AG04450 (cell line): ENCODE data around the gene KCNIP4. TPM values are rescaled to one million over a fixed set of nuclear protein-coding genes. Genes with fewer than 3 reads are reported as not detected.

Experiments used
- CTCF ChIA-PET: fragments of 300-600, 350-600 bp; formaldehyde crosslinking; extraction: SDS; loops from one replicate; lab custom pipeline; 2022; ENCODE audit warnings: antibody characterized with exemption, inconsistent platforms; lab: Charles Lee
- POLR2A ChIA-PET: fragments of 350-600 bp; formaldehyde crosslinking; extraction: SDS; loops from one replicate; lab custom pipeline; 2021; ENCODE audit warnings: antibody characterized with exemption, inconsistent platforms; lab: Yijun Ruan, JAX
- DNase-seq: peaks from one replicate; pipeline ENCODE4 v3.0.0-alpha.2; 2011; ENCODE audit warnings: low read depth, low spot score
- H3K27ac ChIP-seq: one replicate; pipeline ENCODE4 v1.5.1; 2012; ENCODE audit warnings: low read depth, low read length, control low read depth
- H3K27me3 ChIP-seq: one replicate; pipeline ENCODE4 v1.6.0; 2012; ENCODE audit warnings: low read length; ENCODE audit not compliant: control insufficient read depth, insufficient read depth
- H3K4me3 ChIP-seq: 2 replicates; pipeline ENCODE4 v1.5.1; 2011; ENCODE audit warnings: mild to moderate bottlenecking, low read depth, low read length, control low read depth
- H3K9me3 ChIP-seq: 2 replicates; pipeline ENCODE4 v1.5.1; 2012; ENCODE audit warnings: low read length; ENCODE audit not compliant: control insufficient read depth, insufficient read depth
- polyA plus RNA-seq: library from polyadenylated mRNA; depleted of rRNA; stranded (reverse); fragments of >200 nt; gene quantifications from 2 replicates; pipeline ENCODE4 v1.2.3, GENCODE V29; 2011
- TF ChIP-seq, protein P1 (sequence below): IDR thresholded peaks from 2 replicates; pipeline ENCODE4 v1.5.1; 2011; ENCODE audit warnings: low read depth, low read length, control low read depth, inconsistent platforms

The KCNIP4 gene
- polyA plus RNA-seq, 1 experiment: not detected

DNA sequence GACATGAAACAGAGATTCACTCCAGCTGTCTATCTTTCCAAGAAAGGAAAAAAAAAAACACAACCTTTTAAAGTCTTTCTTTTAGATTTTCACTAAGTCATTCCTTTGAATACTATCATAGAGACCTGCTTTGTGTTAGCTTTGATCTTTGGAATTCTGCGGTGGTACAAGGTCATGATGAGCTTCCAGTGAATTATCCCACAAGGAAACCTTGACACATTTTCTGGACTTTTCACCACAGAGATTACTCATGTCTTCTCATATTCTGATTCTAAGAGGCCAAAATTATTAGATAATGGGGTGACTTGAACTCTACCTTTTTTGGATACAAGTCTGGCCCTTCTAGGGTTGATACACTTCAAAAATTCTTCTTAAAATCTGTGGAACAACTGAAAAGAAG is 1046.7 kb downstream of the KCNIP4 start:
- ChIA-PET CTCF (no interaction called here), POLR2A (no interaction called here)
- Histone ChIP-seq H3K4me3 (no peak overlapping the region), H3K9me3 (no peaks in the 10 kb centered on the region), H3K27ac (no peak overlapping the region), H3K27me3 (no peaks in the 10 kb centered on the region)
- TF ChIP-seq, protein P1, sequence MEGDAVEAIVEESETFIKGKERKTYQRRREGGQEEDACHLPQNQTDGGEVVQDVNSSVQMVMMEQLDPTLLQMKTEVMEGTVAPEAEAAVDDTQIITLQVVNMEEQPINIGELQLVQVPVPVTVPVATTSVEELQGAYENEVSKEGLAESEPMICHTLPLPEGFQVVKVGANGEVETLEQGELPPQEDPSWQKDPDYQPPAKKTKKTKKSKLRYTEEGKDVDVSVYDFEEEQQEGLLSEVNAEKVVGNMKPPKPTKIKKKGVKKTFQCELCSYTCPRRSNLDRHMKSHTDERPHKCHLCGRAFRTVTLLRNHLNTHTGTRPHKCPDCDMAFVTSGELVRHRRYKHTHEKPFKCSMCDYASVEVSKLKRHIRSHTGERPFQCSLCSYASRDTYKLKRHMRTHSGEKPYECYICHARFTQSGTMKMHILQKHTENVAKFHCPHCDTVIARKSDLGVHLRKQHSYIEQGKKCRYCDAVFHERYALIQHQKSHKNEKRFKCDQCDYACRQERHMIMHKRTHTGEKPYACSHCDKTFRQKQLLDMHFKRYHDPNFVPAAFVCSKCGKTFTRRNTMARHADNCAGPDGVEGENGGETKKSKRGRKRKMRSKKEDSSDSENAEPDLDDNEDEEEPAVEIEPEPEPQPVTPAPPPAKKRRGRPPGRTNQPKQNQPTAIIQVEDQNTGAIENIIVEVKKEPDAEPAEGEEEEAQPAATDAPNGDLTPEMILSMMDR: no peak
- no peak for DNase-seq

DNA sequence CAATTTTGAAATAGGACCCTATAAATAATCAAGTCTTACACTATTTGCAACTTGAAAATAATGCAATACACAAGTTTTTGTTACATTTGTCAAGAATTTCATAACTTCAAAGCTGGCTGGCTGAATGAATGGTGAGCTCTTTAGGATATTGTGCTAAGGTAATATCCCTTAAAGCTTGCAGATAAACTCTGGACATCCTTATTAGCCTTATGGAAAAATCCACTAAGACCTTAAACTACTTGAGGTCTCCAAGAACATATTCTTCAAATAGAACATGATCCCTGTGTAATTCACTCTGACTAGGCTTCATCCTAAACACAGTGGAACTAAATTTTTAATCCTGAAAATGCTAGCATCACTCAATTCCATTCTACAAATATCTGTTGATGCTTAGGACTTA is 1049.0 kb downstream of the KCNIP4 start:
- Histone ChIP-seq H3K9me3 (no peaks in the 10 kb centered on the region), H3K27ac (no peak overlapping the region), H3K4me3 (no peak overlapping the region), H3K27me3 (no peaks in the 10 kb centered on the region)
- DNase-seq: no peak
- CTCF ChIA-PET: no interaction called here
- TF ChIP-seq, protein P1: no peak
- POLR2A ChIA-PET: no interaction called here

DNA sequence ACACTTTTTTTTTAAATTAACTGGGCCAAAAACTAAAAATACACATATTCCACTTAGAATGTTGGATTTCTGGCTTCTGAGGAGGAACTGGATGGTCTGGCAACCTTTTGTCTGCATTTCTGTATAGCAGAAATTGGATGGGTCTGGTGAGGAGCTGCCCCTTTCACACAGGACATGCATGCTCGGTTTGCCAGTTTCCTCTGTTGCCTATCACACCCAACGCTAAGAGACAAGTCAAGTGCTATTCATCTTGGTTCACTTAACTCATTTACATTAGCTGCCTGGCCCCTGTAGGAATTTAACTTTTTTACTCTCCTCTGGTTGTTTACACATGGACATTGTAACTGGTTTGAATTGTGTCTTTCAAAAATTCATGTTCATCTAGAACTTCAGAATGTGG is 1052.6 kb downstream of the KCNIP4 start:
- DNase-seq: no peak
- H3K9me3 ChIP-seq: no peaks in the 10 kb centered on the region
- H3K4me3 ChIP-seq: no peak overlapping the region
- POLR2A ChIA-PET: no interaction called here
- CTCF ChIA-PET: no interaction called here
- no peaks in the 10 kb centered on the region for H3K27me3 ChIP-seq
- TF ChIP-seq, protein P1: no peak
- H3K27ac ChIP-seq: no peak overlapping the region

DNA sequence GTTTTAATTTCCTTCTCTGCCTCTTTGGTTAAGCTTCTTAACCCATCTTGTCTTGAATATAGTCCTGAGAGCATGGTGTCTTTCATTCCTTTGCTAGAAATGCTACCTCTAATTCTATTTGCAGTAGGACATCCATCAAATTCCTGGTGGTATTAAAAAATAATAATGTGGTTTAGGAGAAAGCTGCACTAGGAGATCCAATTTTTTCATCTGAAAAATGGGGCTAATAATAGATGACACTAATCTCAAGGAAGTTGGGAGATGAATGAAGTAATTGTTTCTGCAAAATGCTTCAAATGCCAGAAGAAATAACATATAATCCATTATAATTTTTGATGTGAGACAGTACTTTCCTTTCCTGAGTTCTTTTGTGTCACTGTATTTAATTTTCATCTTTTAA is 1053.4 kb downstream of the KCNIP4 start:
- H3K9me3 ChIP-seq: no peaks in the 10 kb centered on the region
- DNase-seq: no peak
- CTCF ChIA-PET: no interaction called here
- no peak overlapping the region for H3K27ac ChIP-seq
- TF ChIP-seq, protein P1: no peak
- H3K4me3 ChIP-seq: no peak overlapping the region
- POLR2A ChIA-PET: no interaction called here
- H3K27me3 ChIP-seq: no peaks in the 10 kb centered on the region

DNA sequence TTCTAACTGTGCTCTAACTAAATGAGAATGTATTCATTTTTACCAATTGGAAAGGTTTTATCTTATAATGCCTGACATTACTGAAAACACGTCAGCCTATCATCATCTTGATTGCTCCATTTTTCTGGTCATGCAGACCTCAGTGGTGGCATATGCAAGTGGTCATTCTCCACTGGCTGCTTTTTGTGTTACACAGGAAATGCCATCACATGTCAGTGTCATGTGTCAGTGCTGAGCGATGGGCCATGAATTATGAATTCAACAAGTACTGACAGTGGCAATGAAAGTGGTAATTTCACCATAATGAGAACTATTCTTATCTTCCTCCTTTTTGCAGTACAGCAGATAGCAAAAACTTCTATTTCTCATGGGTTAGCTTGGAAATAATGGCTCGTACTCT is 1057.8 kb downstream of the KCNIP4 start:
- no peak for DNase-seq
- Histone ChIP-seq H3K27me3 (no peaks in the 10 kb centered on the region), H3K4me3 (no peak overlapping the region), H3K9me3 (no peaks in the 10 kb centered on the region), H3K27ac (no peak overlapping the region)
- TF ChIP-seq, protein P1: no peak
- ChIA-PET POLR2A (no interaction called here), CTCF (no interaction called here)
